Measurements from ENCODE around the gene NAALADL1. TPM values are rescaled to one million over a fixed set of nuclear protein-coding genes. Genes with fewer than 3 reads are reported as not detected.
A peak's percentile ranks its signal among the peaks of the same experiment; 100 is the strongest.

Gene NAALADL1
- total and polyA plus RNA-seq, 2 experiments from 2014 or later, result 11.1 to 13.7 TPM

- 0 out of 2 replicates have a peak, but pooled peaks cover 5% of the 10 kb centered on the region for H3F3A ChIP-seq (replicated peaks; ENCODE audit: low read depth)
- H3K27me3 ChIP-seq (ENCODE audit: insufficient read depth), result no peaks in the 10 kb centered on the region
- Mint-ChIP-seq H3K4me3 (peak overlapping the region; percentile 97), H3K27me3 (ENCODE audit: insufficient read depth, low read depth, poor library complexity) (peaks cover 6% of the 10 kb centered on the region), H3K36me3 (ENCODE audit: low read depth) (peaks cover 4% of the 10 kb centered on the region; the same call in 2 of the 3 replicates), H3K27ac (peak overlapping the region; percentile 99), H3K4me1 (peaks cover 2% of the 10 kb centered on the region; the same call in 2 of the 3 replicates), H3K9me3 (no peaks in the 10 kb centered on the region)
- no peaks in the 10 kb centered on the region; the same call in 1 of the 2 replicates for H3K36me3 ChIP-seq (ENCODE audit: insufficient read depth)
- H2AFZ ChIP-seq, result peak overlapping the region; percentile 99
- TF ChIP-seq STAT1 (IDR thresholded peaks at IDR 0.05; ENCODE audit: unreplicated experiment) (no peak), ZNF462 (CRISPR knock-in tag; IDR thresholded peaks at IDR 0.05) (no peak), ZNF331 (CRISPR knock-in tag; IDR thresholded peaks at IDR 0.05; ENCODE audit: low read depth) (no peak), NANOG (IDR thresholded peaks at IDR 0.05; ENCODE audit: borderline replicate concordance) (no peak), JUNB (IDR thresholded peaks at IDR 0.05; ENCODE audit: unreplicated experiment) (no peak), ZNF114 (CRISPR knock-in tag; IDR thresholded peaks at IDR 0.05) (no peak), CREB1 (CRISPR knock-in tag; IDR thresholded peaks at IDR 0.05; ENCODE audit: low read depth) (no peak), CTCF (conservative IDR thresholded peaks at IDR 0.05; ENCODE audit: low read depth in 2 of 2) (no peak), EZH2phosphoT487 (IDR thresholded peaks at IDR 0.05; ENCODE audit: unreplicated experiment) (no peak), REST (IDR thresholded peaks at IDR 0.05; ENCODE audit: unreplicated experiment) (no peak), POLR2AphosphoS5 (IDR thresholded peaks at IDR 0.05; ENCODE audit: low read depth) (no peak)
- DNase-seq (ENCODE audit: low spot score) (no peak), ATAC-seq (no peak)
- H4K20me1 ChIP-seq (replicated peaks; ENCODE audit: insufficient read depth), result no peaks in the 10 kb centered on the region; the same call in 1 of the 2 replicates
- H3K4me3 ChIP-seq, result peak overlapping the region; percentile 96
- H3K4me2 ChIP-seq, result peak overlapping the region; percentile 72; the same call in 1 of the 2 replicates
- peaks cover 27% of the 10 kb centered on the region for H3K79me2 ChIP-seq (replicated peaks; ENCODE audit: insufficient read depth)
- H3K4me1 ChIP-seq (ENCODE audit: insufficient read depth), result peaks cover 6% of the 10 kb centered on the region
- H3K9me2 ChIP-seq (ENCODE audit: insufficient read depth), result no peaks in the 10 kb centered on the region
- H3K27ac ChIP-seq (ENCODE audit: low read depth), result peak overlapping the region; percentile 68; the same call in 1 of the 2 replicates
These were observed 37.1 kb upstream of the NAALADL1 start for GRCh38 chr11:65095427-65095826.
